ENCODE data around the gene HTT.

GRCh38 chr4:3145234-3145924, 70.9 kb downstream of the HTT start:
- TF ChIP-seq MAX (IDR thresholded peaks at IDR 0.05): no peak
- TF ChIP-seq MYC (IDR thresholded peaks at IDR 0.05; ENCODE audit: borderline replicate concordance, low read length): no peak
- no peak for TF ChIP-seq POLR2A (IDR thresholded peaks at IDR 0.05; ENCODE audit: low read length)
- TF ChIP-seq USF2 (IDR thresholded peaks at IDR 0.05): no peak
- TF ChIP-seq BHLHE40 (IDR thresholded peaks at IDR 0.05; ENCODE audit: low read depth, low read length): no peak
- no peak for TF ChIP-seq KDM1A (IDR thresholded peaks at IDR 0.05; ENCODE audit: low read depth)
- TF ChIP-seq BCL3 (IDR thresholded peaks at IDR 0.05): no peak
- TF ChIP-seq CTCF (IDR thresholded peaks at IDR 0.05): peak; percentile 24; the same call in 1 of the 3 replicates
- no peak for TF ChIP-seq CHD2 (IDR thresholded peaks at IDR 0.05; ENCODE audit: low read length, partially characterized antibody)
- TF ChIP-seq EHMT2 (IDR thresholded peaks at IDR 0.05; ENCODE audit: low read depth): no peak
- no peak for TF ChIP-seq CBX2 (IDR thresholded peaks at IDR 0.05; ENCODE audit: borderline replicate concordance, low read depth)
- TF ChIP-seq RAD21 (conservative IDR thresholded peaks at IDR 0.05 in 1 of 2, IDR thresholded peaks at IDR 0.05 in 1 of 2): peak; percentile 6 to 12; a peak in 1 of 5 replicates
- no peak for TF ChIP-seq SMC3 (IDR thresholded peaks at IDR 0.05)
- TF ChIP-seq HOXA7 (CRISPR knock-in tag; IDR thresholded peaks at IDR 0.05): no peak
